ENCODE data around the gene GAS6.
"Not testable (repeated sequence)": the region's sequence is repeated elsewhere in the genome, so short reads cannot be mapped to it uniquely, and the experiment has no call there.

The GAS6 gene

GRCh38 chr13:113835461-113836270 is 28.2 kb downstream of the GAS6 start:
- DNase-seq = no peak

DNA sequence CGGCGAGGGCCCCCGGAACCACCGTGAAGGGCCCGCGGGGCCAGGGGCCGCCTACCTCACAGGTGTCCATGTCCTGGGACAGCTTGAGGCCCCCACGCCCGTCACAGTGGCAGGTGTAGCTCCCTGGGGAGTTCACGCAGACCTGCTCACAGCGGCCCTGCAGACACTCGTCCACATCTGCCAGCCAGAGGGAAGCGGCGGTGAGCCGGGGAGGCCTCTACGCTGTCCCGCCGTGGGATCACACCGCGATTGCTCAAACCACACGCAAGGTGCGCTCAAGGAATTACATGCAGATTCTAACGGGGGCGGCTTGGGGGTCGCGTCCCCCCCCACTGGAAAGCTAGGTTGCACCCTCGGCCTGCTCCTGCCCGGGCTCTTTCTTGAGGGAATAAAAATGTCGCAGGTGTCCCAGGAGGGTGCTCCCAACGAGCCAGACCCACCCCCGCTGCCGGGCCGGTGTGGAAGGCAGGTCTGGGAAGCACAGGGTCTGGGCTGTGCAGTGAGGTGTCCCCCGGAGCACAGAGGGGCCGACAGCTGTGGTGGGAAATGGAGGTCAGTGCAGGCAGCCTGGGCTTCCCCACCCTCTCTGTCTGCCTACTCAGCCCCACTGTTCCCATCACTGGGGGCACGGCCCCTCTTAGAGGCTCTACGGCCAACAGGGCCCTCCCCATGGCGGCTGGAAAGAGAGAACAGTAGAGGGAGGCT is 29.2 kb downstream of the GAS6 start:
- DNase-seq = no peak

GRCh38 chr13:113834006-113834405 is 29.9 kb downstream of the GAS6 start:
- not testable (repeated sequence) for DNase-seq

DNA sequence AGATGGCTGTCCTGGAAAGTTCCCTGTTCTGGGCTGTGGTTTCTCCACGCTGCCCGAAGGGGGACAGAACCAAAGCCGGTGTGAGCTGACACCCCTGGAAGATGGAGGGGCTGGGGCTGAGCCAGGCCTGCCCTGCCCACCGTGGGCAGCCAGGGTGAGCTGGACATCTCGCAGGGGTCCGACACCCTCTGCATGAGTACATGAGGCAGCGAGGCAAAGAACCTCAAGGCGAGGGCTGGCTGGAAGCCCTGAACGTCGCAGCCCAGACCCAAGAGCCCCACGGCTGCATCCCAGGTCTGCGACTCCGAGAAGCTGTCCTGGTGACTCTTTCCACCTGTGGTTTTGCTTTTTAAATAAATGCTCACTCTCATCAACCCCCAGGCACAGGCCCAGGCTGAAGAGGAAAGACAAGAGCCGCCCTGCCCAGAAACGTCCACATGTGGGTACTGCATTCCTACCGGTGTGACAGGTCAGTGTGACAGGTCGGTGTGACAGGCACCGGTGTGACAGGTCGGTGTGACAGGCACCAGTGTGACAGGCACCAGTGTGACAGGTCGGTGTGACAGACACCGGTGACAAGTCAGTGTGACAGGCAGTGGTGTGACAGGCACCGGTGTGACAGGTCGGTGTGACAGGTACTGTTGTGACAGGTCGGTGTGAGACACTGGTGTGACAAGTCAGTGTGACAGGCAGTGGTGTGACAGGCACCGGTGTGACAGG is 30.6 kb downstream of the GAS6 start:
- DNase-seq = no peak

- DNase-seq = no peak
Measured at GRCh38 chr13:113832631-113833030, 31.2 kb downstream of the GAS6 start.

GRCh38 chr13:113832205-113832604 is 31.7 kb downstream of the GAS6 start:
- DNase-seq = no peak

DNA sequence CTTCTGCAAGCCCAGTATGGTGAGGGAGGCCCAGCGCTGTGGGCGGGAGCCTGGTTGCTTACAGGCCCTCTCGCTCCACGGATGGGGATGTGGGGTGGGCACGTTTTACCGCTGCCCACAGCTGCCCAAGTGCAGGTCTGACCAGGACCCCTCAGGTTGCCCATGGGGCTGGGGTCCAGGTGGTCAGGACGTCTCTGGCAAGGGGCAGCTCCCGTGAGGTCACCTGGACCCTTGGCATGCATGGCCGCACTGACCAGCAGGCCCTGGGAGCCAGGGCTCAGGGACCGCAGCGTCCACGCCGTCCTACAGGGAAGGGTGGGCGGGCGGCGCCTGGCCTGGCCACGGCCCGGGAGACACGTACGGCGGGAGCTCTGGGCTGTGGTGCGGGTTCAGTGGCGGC is 32.8 kb downstream of the GAS6 start:
- DNase-seq = no peak

DNA sequence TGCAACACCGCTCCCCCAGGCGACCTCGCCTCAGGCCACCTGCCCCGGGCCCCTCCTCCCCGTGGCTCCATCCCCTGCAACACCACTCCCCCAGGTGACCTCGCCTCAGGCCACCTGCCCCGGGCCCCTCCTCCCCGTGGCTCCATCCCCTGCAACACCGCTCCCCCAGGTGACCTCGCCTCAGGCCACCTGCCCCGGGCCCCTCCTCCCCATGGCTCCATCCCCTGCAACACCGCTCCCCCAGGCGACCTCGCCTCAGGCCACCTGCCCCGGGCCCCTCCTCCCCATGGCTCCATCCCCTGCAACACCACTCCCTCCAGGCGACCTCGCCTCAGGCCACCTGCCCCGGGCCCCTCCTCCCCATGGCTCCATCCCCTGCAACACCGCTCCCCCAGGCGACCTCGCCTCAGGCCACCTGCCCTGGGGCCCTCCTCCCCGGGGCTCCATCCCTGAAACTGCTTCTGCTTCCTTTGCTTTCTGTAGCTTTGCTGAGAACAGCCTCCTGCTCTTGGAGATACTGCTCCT is 33.4 kb downstream of the GAS6 start:
- DNase-seq = not testable (repeated sequence)

GRCh38 chr13:113828282-113828825 is 35.5 kb downstream of the GAS6 start:
- DNase-seq = no peak

- DNase-seq = no peak
Measured at GRCh38 chr13:113827021-113827420, 36.9 kb downstream of the GAS6 start.

GRCh38 chr13:113826446-113826845 is 37.4 kb downstream of the GAS6 start:
- not testable (repeated sequence) for DNase-seq

DNA sequence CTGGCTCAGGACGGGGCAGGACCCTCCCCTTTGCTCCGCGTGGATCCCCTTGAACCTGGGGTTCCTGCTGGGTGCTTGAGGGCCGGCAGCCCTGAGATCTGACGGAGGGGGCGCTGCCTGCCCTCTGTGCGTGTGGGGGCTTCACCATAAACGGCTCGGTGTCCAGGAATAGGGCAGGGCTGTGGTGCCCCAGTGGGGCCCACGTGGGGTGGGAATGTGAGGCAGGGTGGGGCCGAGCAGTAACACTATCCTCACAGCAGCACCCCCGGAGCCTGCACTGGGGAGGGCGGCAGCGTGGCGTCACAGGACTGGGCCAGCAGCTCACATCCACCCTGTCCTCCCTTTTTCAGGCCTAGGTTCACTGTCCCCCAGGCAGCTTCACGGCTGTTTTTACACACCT is 38.0 kb downstream of the GAS6 start:
- DNase-seq = no peak

DNA sequence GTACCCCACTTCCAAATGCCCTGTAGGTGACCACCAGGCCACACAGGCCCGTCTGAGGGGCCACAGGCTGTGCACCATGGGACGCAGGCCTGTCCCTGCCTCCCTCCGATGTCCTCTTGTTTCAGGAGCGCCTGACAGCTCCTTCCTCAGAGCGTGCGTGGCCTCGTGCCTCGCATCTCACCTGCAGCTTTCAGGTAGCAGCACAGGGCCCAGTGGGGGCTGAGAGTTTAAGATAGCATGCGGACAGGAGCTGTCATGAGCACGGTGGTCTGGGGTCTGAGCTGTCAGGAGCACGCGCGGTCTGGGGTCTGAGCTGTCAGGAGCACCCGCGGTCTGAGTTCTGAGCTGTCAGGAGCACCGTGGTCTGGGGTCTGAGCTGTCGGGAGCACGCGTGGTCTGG is 40.1 kb downstream of the GAS6 start:
- DNase-seq = no peak

- no peak for DNase-seq
Measured at GRCh38 chr13:113822956-113823744, 40.7 kb downstream of the GAS6 start.

GRCh38 chr13:113822266-113822665 is 41.6 kb downstream of the GAS6 start:
- no peak for DNase-seq

- no peak for DNase-seq
Measured at GRCh38 chr13:113821847-113822246, 42.0 kb downstream of the GAS6 start.

DNA sequence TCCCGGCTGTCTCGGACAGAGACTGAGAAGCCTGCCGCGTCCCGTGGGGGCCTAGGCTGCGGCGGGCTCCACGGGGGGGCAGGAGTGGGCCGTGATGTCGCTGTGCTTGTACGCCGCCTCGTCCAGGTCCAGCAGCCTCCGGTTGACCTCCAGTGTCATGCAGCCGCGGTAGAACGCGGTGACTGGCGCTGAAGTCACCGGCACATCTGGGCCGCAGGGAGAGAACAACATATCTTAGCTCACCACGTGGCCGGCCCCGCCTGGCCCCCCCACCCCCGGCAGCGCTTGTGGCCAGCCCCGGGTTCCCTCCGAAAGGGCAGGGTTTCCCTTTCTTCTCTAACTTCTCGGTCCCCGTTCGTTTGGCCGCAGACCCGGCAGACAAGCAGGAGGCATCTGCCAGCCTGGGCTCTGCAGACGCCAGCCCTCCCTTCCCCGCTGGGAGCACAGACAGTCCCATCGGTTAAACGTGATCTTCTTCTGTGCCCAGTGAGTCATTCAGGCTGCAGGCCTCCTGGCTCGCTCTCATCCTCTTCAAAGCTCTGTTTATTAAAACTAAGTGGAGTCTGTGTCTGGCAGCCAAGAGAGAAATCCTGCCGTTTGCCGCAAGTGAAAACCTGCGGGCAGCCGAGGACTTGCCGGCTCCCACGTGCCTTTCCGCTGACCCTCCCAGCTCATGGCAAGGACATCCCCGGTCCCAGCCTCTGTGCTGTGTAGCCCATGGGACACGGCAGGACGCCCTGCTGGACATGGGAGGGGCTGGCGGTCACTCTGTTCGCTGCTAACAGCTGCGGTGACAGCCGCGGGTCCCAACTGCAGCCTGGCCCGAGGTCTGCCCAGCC is 42.8 kb downstream of the GAS6 start:
- no peak for DNase-seq

DNA sequence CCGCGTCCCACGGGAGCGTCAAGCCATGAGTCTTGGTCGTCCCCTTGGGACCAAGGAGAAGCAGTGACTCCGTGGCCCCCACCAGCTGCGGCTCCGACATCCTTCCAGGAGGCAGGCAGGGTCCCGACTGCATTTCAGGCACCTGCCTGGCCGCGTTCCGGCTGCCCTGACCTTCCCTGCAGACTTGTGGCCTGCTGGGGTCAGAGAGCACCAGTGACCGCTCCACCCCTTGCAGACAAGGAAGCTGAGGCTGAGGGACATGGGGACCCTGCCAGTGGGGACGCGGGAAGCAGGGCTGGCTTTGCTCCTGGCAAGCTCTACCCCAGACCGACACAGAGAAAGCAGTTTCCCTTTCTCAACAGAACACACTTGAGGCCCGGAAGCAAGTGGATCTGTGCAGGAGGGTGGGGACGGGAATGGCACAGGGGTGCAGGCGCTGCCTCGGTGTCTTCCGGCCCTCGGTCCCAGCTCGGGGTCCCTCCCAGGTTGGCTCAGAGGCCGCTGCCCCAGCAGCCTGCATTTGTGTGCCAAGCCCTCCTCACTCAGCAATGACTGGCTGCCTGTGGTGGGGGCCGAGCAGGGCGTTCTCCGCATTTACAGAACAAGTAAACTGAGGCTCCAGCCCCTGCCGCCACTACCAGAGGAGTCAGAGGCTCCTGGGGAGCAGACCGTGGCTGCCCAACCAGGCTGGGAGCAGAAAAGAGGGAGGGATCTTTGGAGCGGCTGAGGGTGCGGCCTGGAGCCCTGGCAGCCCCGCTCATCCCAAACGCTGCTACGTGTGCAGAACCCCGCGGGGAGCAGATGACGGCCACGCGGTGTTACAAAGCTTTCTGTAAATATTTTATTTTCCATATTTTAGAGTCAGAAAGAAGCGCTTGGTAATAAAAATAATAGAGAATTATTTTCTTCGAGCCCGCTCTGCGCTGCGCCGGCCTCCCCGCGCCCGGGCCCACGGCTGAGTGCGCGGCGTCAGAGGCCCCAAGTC is 43.9 kb downstream of the GAS6 start:
- no peak for DNase-seq

DNA sequence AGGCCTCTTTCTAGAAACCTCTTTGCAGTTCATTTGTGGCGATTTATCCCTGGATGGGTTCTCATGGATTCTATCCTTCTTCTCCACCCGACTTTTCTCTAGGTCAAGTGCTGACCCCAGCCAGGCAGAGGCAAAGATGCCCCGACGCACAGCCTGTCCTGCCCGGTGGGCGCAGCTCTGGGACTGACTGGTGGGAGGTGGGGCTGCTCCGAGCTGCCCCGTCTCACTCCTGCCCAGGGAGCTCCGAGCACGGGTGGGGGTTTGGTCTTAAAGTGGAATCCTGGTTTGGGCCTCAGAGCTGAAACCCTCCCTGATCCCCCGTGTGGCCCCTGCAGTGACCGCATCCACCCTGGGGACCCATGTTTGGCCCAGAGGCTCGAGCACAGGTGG is 44.5 kb downstream of the GAS6 start:
- DNase-seq = no peak

DNA sequence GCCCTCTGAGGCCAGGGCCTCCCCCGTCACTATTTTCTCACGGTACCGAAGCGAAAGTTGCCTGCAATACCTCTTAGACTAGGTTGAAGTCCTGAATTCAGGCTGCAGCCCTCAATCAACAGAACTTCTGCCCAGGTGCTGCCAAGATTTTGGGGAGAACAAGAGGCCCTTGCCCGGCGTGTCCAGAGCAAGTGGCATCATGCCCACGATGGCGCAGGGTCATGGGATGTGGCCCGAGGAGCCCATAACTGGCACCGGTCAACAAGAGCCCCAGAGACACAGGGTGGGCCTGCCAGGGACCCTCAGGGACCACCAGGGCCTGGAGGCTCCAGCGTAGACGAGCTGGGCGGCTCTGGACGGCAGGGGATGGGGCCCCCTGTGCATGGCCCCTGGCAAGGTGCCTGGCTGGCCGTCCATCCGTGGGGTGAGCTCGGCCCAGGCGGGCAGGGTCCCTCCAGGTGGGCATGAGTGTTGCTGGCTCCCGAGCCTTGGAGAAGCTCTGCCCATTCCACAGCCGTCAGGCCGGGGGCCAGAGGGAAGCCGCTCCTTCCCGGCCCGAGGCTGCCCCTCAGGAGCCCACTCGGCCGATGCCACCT is 45.1 kb downstream of the GAS6 start:
- no peak for DNase-seq

Measured in NCI-H1048 (cell line).